ENCODE measurements around the gene FADS2. TPM values are rescaled to one million over a fixed set of nuclear protein-coding genes. Genes with fewer than 3 reads are reported as not detected.

The FADS2 gene
- total RNA-seq, 4 donors from 2014 or later: 130 to 455 (median 327) TPM

GRCh38 chr11:61840371-61840770 is 12.3 kb downstream of the FADS2 start:
- Histone ChIP-seq H3K4me1 (peaks cover 3% of the 10 kb centered on the region), H3K4me3 (no peak overlapping the region), H3K9me3 (no peaks in the 10 kb centered on the region), H3K27ac (no peak overlapping the region), H3K27me3 (no peaks in the 10 kb centered on the region), H3K36me3 (peaks cover 22% of the 10 kb centered on the region)
- no peak for DNase-seq (ENCODE audit: low spot score in 2 of 2)
- TF ChIP-seq EP300 (IDR thresholded peaks at IDR 0.05) (no peak), POLR2AphosphoS5 (IDR thresholded peaks at IDR 0.05) (no peak), CTCF (IDR thresholded peaks at IDR 0.05) (no peak), POLR2A (IDR thresholded peaks at IDR 0.05) (no peak)
- WGBS: 90% methylated on average over 7 of the region's 7 CpGs

GRCh38 chr11:61841636-61842527 is 13.8 kb downstream of the FADS2 start:
- H3K36me3 ChIP-seq: peaks cover 22% of the 10 kb centered on the region
- no peak for DNase-seq (ENCODE audit: low spot score in 2 of 2)
- H3K9me3 ChIP-seq: no peaks in the 10 kb centered on the region
- no peaks in the 10 kb centered on the region for H3K27me3 ChIP-seq
- no peak for TF ChIP-seq CTCF (IDR thresholded peaks at IDR 0.05)
- no peak for TF ChIP-seq POLR2A (IDR thresholded peaks at IDR 0.05)
- TF ChIP-seq EP300 (IDR thresholded peaks at IDR 0.05): no peak
- TF ChIP-seq POLR2AphosphoS5 (IDR thresholded peaks at IDR 0.05): no peak
- no peaks in the 10 kb centered on the region for H3K4me1 ChIP-seq
- 86% methylated on average over 8 of the region's 12 CpGs for WGBS
- H3K4me3 ChIP-seq: no peak overlapping the region
- H3K27ac ChIP-seq: peak overlapping the region; percentile 1

GRCh38 chr11:61842528-61842820 is 14.4 kb downstream of the FADS2 start:
- Histone ChIP-seq H3K27me3 (no peaks in the 10 kb centered on the region), H3K4me1 (no peaks in the 10 kb centered on the region), H3K9me3 (no peaks in the 10 kb centered on the region), H3K27ac (peak overlapping the region; percentile 1), H3K4me3 (no peak overlapping the region), H3K36me3 (peaks cover 22% of the 10 kb centered on the region)
- DNase-seq (ENCODE audit: low spot score in 2 of 2): no peak
- TF ChIP-seq EP300 (IDR thresholded peaks at IDR 0.05) (no peak), CTCF (IDR thresholded peaks at IDR 0.05) (no peak), POLR2A (IDR thresholded peaks at IDR 0.05) (no peak), POLR2AphosphoS5 (IDR thresholded peaks at IDR 0.05) (no peak)
- WGBS: 95% methylated on average over 6 of the region's 7 CpGs

- peaks cover 23% of the 10 kb centered on the region for H3K36me3 ChIP-seq
- no peaks in the 10 kb centered on the region for H3K4me1 ChIP-seq
- H3K9me3 ChIP-seq: no peaks in the 10 kb centered on the region
- H3K27ac ChIP-seq: no peak overlapping the region
- TF ChIP-seq POLR2AphosphoS5 (IDR thresholded peaks at IDR 0.05): no peak
- TF ChIP-seq EP300 (IDR thresholded peaks at IDR 0.05): no peak
- TF ChIP-seq POLR2A (IDR thresholded peaks at IDR 0.05): no peak
- no peak for TF ChIP-seq CTCF (IDR thresholded peaks at IDR 0.05)
- no peak overlapping the region for H3K4me3 ChIP-seq
- no peaks in the 10 kb centered on the region for H3K27me3 ChIP-seq
- WGBS: 83% methylated on average over 15 of the region's 16 CpGs
- DNase-seq (ENCODE audit: low spot score in 2 of 2): no peak
Measured at GRCh38 chr11:61844909-61845565, 16.9 kb downstream of the FADS2 start.

DNA sequence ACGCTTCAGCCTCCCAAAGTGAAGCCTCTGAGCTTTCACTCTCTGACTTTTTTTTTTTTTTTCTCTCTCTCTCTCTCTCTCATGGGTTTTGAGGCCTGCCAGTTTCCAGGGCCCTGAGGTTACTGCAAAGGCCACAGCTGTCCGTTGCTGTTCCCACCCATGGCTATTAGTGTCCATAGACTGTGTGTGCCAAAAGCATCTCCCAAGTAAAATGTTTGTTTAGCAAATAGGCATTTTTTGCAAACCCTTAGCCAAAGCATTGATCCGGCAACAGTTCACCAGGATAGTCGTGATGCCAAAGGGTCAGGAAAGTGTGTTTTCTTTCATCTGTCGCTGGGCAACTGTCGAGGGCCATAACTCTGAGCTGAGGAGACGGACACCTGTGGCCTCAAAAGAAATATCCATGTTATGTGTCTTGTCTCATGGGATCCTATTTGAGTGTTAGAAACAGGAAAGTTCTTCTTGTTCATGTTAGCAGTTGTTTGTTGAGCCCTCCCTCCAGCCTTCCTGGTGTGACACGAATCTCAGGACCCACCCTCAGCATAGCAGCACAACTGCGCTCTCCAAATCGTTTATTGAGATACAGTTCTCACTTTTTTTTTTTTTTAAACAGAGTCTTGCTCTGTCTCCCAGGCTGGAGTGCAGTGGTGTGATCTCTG is 18.4 kb downstream of the FADS2 start:
- H3K9me3 ChIP-seq: no peaks in the 10 kb centered on the region
- H3K36me3 ChIP-seq: peaks cover 11% of the 10 kb centered on the region
- 85% methylated on average over 10 of the region's 10 CpGs for WGBS
- no peaks in the 10 kb centered on the region for H3K27me3 ChIP-seq
- peaks cover 3% of the 10 kb centered on the region for H3K4me1 ChIP-seq
- H3K4me3 ChIP-seq: no peak overlapping the region
- TF ChIP-seq CTCF (IDR thresholded peaks at IDR 0.05): no peak
- TF ChIP-seq POLR2AphosphoS5 (IDR thresholded peaks at IDR 0.05): no peak
- no peak for TF ChIP-seq EP300 (IDR thresholded peaks at IDR 0.05)
- TF ChIP-seq POLR2A (IDR thresholded peaks at IDR 0.05): no peak
- no peak overlapping the region for H3K27ac ChIP-seq
- DNase-seq (ENCODE audit: low spot score in 2 of 2): no peak
